Measurements from ENCODE around the gene ZMYND8. TPM values are rescaled to one million over a fixed set of nuclear protein-coding genes. Genes with fewer than 3 reads are reported as not detected.
"Not testable (repeated sequence)": the region's sequence is repeated elsewhere in the genome, so short reads cannot be mapped to it uniquely, and the experiment has no call there.

The ZMYND8 gene
- total RNA-seq, 1 experiment from 2014 or later: 22.8 TPM

DNA sequence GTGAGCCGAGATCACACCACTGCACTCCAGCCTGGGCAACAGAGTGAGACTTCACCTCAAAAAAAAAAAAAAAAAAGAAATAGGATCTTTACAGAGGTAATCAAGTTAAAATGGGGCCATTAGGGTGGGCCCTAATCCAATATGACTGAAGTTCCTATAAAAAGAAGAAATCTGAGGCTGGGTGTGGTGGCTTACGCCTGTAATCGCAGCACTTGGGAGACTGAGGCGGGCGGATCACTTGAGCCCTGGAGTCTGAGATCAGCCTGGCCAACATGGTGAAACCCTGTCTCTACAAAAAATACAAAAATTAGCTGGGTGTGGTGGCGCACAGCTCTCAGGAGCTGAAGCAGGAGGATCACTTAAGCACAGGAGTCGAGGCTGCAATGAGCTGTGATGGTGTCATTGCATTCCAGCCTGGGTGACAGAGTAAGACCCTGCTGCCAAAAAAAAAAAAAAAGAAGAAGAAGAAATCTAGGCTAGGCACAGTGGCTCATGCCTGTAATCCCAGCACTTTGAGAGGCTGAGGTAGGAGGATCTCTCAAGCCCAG lies 19.7 kb upstream of the ZMYND8 start:
- in situ Hi-C loops (cut with HindIII; ENCODE audit: low pct_unique_long_range_greater_than_20kb, low sequenced_read_pairs): not testable (repeated sequence)

DNA sequence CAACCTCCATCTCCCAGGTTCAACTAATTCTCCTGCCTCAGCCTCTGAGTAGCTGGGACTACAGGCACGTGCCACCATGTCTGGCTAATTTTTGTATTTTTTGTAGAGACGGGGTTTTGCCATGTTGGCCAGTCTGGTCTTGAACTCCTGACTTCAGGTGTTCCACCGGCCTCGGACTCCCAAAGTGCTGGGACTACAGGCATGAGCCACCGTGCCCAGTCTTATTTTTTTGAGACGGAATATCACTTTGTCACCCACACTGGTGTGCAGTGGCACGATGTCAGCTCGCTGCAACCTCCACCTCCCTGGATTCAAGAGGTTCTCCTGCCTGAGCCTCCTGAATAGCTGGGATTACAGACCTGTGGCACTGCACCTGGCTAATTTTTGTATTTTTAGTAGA lies 17.6 kb upstream of the ZMYND8 start:
- in situ Hi-C loops (cut with HindIII; ENCODE audit: low pct_unique_long_range_greater_than_20kb, low sequenced_read_pairs): not testable (repeated sequence)

More for the DNA sequence above, 19.7 kb upstream of the ZMYND8 start:
- not testable (repeated sequence) for DNase-seq (ENCODE audit: low read depth, low spot score)

DNA sequence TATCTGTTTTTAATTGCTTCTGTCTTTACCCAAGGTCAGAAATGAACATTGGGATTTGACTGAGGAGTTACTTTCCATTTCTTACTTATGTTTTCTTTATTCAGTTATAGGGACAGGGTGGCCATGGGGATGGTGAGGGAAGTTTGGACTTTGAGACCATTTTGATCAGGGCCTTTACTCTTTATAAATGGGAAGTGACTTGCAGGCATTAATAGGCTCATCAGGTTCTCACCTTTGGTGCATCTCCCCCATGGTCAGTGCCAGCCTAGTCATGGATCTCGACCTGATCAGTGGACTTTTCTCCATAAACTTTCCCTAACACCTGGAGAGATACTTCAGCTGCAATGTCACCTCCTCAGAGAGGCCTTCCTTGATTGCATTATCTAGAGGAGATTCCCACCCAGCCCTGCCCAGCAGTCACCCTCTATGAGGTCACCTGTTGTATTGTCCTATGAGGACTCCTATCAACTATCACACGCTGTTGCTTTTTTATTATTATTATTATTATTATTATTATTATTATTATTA lies 16.8 kb upstream of the ZMYND8 start:
- DNase-seq (ENCODE audit: low read depth, low spot score): no peak
- in situ Hi-C loops (cut with HindIII; ENCODE audit: low pct_unique_long_range_greater_than_20kb, low sequenced_read_pairs): no loop called here

More for the DNA sequence above, 17.6 kb upstream of the ZMYND8 start:
- DNase-seq (ENCODE audit: low read depth, low spot score): not testable (repeated sequence)

DNA sequence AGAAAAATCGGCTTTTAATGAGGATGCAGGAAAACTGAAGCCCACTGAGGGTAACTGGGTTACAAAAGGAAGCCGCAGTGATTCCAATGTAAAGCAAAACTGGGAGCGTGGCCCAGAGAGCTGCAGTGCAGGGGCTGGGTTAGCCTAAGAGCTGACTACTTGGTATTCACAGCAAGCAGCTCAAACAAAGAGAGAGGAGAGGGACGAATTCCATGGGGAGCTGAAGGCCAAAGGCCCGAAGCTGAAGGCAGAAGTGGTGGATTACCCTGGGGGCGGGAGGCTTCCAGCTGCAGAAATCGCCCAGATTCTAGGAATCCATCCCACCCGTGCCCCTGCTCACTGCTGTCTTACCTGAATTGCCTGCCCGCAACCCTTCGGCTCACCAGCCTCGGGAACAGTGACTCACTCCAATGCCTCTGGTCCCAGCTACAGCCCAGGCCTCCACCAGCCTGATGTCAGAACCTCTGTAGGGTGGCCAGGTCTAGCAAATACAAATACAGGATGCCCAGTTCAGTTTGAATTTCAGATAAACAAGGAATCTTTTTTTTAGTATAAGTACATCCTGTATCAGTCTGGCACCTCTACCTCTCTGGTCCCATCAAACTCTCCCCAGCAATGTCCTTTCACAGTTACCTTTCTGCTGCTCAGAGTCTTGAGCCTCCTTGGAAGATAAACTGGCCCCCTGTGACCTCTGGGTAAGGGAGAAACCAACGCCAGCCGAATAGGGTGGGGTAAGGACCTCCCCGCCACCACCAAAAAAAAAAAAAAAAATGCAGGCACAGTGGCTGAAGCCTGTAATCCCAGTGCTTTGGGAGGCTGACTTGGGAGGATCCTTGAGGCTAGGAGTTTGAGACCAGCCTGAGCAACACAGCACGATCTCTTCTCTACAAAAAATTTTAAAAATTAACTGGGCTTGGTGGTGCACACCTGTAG lies 14.6 kb upstream of the ZMYND8 start:
- DNase-seq (ENCODE audit: low read depth, low spot score): no peak
- in situ Hi-C loops (cut with HindIII; ENCODE audit: low pct_unique_long_range_greater_than_20kb, low sequenced_read_pairs): no loop called here

DNA sequence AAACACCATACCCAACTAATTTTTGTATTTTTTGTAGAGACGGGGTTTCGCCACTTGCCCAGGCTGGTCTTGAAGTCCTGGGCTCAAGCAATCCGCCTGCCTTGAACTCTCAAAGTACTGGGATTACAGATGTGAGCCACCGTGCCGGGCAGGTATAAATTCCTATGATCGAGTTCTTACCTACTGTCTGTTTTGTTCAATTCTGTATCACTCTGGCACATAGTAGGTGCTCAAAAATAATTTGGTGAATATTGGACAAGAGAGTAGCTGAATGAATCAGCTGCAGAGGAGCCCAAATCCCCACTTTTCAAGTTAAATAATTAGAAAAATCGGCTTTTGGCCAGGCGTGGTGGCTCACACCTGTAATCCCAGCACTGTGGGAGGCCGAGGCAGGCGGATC lies 13.7 kb upstream of the ZMYND8 start:
- in situ Hi-C loops (cut with HindIII; ENCODE audit: low pct_unique_long_range_greater_than_20kb, low sequenced_read_pairs): no loop called here
- DNase-seq (ENCODE audit: low read depth, low spot score): no peak

DNA sequence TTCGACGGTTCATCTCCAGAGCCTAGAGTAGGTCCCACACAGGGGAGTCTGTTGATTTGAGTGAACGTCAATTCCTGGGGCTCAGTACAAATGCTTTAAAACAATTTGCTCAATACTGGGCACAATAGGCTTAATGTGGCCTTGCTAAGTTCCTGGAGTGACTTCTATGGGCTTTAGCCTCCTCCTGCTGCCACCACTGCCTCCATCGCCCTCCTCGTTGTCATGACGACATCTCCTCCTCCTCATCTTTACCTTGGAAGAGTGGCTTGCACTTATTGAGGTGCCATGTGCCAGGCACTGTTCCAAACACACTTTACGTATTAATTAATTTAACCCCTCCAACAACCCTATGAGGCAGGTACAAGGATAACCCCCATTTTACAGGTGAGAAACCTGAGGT lies 11.8 kb upstream of the ZMYND8 start:
- no peak for DNase-seq (ENCODE audit: low read depth, low spot score)
- in situ Hi-C loops (cut with HindIII; ENCODE audit: low pct_unique_long_range_greater_than_20kb, low sequenced_read_pairs): no loop called here

DNA sequence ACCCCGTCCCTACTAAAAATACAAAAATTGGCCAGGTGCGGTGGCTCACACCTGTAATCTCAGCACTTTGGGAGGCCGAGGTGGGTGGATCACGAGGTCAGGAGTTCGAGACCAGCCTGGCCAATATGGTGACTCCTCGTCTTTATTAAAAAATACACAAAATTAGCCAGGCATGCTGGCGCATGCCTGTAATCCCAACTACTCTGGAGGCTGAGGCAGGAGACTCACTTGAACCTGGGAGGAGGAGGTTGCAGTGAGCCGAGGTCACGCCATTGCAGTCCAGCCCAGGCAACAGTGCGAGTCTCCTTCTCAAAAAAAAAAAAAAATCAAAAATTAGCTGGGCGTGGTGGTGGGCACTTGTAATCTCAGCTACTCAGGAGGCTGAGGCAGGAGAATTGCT lies 9.8 kb upstream of the ZMYND8 start:
- DNase-seq (ENCODE audit: low read depth, low spot score); in situ Hi-C loops (cut with HindIII; ENCODE audit: low pct_unique_long_range_greater_than_20kb, low sequenced_read_pairs): not testable (repeated sequence)

DNA sequence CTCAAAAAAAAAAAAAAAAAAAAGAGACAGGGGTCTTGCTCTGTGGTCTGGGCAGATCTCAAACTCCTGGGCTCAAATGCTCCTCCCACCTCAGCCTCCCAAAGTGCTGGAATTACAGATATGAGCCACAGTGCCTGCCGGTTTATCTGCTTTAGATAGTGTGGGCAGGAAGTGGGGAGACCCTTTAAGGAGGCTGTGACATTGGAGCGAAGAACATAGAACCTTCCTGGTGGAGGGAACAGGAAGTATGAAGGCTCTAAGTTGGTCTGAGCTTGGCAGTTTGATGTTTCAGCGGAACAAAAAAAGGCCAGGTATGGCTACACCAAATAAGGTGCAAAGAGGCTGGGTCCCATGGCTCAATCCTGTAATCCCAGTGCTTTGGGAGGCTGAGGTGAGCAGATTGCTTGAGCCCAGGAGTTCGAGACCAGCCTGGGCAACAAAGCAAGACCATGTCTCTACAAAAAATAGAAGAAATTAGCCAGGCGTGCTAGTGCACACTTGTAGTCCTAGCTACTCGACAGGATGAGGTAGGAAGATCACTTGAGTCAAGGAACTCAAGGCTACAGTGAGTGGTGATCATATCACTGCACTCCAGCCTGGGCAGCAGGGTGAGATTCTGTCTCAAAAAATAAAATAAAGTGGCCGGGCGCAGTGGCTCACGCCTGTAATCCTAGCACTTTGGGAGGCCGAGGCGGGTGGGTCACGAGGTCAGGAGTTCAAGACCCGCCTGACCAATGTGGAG lies 8.7 kb upstream of the ZMYND8 start:
- in situ Hi-C loops (cut with HindIII; ENCODE audit: low pct_unique_long_range_greater_than_20kb, low sequenced_read_pairs): no loop called here
- no peak for DNase-seq (ENCODE audit: low read depth, low spot score)

DNA sequence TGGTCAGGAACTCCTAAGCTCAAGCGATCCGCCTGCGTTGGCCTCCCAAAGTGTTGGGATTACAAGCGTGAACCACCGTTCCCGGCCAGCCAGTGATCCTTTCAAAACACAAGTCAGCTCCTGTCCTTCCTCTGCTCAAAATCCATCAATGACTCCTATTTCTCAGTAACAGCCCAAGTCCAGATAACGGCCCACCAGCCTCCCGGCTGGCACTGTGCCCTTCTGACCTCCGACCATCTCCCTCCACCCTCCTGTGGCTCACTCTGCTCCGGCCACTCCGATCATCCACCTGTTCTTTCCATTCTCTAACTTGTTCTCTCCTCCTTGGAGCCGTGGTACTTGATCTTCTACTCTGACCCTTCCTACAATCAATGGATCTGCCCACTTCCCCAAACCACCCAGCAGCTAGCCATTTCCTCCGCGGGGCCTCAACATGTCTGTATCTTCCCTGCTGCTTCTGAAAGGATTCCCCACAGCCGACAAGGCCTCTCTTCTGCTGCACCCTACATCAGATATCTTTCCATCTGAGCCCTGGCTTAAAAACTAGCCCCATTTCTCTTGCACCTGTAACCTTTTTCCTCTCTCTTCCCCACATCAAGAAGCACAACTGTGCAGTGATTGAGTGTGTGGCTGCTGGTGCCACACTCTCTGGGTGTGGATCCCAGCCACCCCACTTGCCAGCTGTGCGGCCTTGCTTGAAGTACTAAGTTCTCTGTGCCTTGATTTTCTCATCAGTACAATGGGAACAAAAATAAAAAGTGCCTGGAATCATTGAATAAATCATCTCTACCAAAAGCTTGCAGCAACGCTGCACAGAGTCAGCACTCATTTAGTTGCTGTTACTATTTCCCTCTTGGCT lies 6.1 kb upstream of the ZMYND8 start:
- in situ Hi-C loops (cut with HindIII; ENCODE audit: low pct_unique_long_range_greater_than_20kb, low sequenced_read_pairs): no loop called here

DNA sequence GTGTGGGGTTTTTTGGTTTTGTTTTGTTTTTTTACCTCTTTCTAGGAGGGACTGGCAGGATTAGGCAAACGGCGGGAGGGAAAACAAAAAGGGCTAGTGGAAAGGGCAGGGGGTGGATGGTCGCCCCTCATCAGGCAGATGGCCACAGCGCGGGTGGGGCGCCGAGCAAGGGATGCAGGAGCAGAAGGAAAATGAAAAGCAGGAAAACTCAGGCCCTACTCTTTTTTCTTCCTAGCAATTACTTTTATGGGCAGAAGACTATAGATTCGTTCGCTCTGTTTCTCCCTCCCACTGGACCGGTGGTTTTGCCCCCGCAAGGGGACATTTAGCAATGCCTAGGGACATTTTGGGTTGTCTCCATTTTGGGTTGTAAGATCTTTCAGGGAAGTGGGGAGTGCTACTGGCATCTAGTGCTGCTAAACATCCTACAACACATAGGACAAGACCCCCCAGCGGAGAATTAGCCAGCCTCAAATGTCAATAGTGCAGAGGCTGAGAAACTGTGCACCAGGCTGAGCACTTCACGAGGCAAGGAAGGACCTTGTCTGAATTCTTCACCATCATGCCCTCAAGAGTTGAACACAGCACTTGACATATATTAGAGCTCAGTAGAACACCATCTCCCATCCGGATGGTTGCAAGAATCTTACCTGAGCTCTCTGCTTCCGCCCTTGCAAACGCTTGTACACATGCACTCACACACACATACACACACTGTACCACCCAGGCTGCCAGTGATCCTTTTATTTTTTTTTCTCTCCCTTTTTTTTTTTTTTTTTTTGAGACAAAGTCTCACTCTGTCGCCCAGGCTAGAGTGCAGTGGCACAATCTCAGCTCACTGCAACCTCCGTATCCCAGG lies 4.8 kb upstream of the ZMYND8 start:
- in situ Hi-C loops (cut with HindIII; ENCODE audit: low pct_unique_long_range_greater_than_20kb, low sequenced_read_pairs): no loop called here
- DNase-seq (ENCODE audit: low read depth, low spot score): no peak

More for the DNA sequence above, 6.1 kb upstream of the ZMYND8 start:
- DNase-seq (ENCODE audit: low read depth, low spot score): no peak

DNA sequence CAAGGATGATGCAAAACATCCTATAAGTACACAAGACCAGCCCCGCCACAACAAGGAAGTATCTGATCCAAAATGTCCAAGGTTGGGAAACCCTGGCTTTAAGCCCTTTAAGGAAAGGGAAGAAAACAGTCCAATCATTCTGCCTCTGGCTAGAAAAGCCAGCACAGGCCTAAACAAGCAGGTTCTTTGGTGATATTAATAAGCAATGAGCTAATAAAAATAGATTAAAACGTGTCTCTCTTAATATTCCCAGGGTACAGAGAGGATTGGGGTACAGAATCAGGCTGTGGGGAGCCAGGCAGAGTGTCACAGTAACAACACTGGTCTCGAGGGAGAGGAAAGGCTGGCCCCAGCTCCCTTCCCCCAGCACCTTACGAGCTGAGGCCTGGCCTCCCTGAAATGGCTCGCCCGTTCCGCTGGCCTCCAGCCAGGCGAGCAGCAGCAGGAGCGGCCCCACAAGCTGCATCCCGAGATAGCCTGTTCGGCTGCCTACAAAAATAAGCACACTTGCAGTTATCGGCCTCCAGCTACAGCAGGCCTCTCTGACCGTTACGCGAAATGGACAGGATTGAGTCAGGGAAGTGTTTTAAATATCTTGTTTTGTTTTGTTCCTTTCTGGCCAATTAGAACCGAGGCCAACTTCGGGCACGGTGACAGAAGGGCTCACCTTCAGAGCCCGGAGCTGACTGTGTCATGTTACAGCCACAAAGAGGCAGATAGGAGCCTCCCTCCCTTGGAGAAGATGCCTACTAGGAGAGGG lies 4.0 kb upstream of the ZMYND8 start:
- DNase-seq (ENCODE audit: low read depth, low spot score): peak; percentile 12
- in situ Hi-C loops (cut with HindIII; ENCODE audit: low pct_unique_long_range_greater_than_20kb, low sequenced_read_pairs): no loop called here

DNA sequence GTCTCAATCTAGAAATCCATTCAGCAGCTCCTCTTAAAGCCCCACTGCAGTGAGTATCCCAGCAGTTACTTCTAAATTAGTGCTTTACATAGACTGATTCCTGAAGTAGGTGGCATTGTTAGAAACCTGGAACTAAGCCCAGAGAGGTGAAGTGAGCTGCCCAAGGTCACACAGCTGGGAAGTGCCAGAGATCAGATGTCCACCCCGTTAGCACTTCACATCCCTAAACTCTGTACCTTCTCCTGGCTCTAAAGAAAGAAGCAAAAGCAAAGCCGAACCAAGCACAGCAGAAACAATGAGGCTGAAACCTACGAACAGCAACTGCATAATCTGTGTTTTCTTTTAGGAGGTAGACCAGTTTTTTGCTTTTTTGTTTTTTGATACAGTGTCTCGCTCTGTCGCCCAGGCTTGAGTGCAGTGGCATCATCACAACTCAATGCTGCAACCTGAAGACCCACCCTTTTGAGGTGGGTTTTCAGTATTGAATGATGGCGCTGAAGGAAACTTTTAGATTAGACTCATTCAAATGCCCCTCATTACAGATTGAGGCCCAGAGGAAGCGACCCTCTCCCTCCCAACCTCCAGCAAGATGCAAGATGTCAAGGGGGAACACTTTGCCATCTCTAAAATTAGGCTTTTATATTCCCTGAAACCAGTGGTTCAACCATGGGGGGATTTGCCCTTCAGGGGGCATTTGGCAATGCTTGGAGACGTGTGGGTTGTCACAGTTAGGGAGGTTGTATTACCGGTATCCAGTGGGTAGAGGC lies 3.2 kb upstream of the ZMYND8 start:
- in situ Hi-C loops (cut with HindIII; ENCODE audit: low pct_unique_long_range_greater_than_20kb, low sequenced_read_pairs): no loop called here
- DNase-seq (ENCODE audit: low read depth, low spot score): no peak

DNA sequence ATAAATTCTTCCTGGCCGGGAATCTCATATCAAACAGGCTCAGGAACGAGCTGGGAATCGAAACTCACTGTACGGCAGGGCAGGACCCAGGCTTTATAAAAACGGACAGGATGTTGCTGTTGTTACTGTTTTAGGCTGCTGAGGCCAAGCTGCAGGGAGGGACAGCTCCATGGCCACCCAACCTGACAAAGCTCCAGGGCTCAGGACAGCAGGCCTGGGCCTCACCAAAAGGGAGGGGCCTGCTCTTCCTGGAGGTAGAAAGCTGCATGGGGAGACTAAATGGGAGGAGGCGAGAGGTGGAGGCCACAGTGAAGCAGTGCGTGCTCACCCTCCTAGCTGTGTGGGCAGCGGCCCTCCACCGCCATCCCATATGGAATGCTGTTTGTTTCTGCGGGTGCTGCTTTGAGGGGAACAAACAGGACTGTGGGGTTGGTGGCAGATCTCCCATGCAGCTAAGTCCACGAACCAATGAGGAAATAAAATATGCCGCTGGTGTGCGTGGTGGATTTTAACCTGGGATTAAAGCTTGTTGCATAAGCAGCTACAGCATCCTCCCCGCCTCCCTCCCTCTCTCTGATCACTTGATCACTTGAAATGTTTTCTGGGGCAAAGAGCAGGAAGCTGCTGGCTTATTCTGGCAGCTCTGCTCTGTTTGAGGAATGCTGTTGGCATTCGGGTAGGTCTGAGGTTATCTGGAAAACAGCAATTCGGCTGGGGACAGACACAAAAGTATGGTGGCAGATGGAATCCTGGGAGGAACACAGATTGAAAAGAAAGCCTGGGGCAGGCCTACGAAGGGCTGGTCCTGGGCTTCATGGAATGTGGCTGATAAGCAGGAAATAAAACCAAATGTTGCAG lies 2.4 kb upstream of the ZMYND8 start:
- peak; percentile 62 for DNase-seq (ENCODE audit: low read depth, low spot score)
- in situ Hi-C loops (cut with HindIII; ENCODE audit: low pct_unique_long_range_greater_than_20kb, low sequenced_read_pairs): no loop called here

DNA sequence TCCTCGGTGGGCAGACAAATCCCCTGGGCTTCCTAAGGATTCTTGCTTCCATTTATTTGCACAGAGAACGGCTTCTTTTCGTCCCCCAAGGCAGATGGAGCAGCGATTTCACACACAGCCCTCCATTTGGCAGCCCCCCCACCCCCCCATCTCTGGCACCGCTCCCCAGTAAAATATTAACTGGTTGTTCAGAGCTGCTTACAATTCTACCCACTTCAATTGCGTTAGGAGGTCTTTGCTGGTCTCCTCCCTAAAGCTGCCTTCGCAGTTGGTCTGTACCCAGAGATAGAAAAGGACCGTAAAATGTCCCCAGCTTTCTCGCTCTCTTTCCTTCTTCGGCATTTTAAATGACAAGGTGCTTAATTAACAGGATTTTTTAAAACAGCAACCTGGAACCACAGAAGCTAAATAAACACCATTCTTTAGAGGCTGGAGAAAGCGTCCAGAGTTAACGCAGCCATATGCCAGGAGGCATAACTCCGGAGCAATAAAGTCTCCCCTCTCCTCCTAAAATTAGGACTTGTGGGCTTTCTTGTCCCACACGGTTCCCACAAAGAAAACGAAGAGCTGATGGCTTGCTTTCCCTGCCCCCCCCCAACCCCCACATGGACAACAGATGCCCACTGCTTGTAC lies 1.7 kb upstream of the ZMYND8 start:
- DNase-seq (ENCODE audit: low read depth, low spot score): no peak
- in situ Hi-C loops (cut with HindIII; ENCODE audit: low pct_unique_long_range_greater_than_20kb, low sequenced_read_pairs): no loop called here

Data from SK-MEL-5 (cell line).